Thyroid gland (tissue), 4 donors: ENCODE data around the gene FSTL4. TPM values are rescaled to one million over a fixed set of nuclear protein-coding genes. Genes with fewer than 3 reads are reported as not detected.

Experiments
- DNase-seq, 2 donors: peaks; one replicate each; pipeline ENCODE4 v3.0.0-alpha.2; 2019
- H3K27ac ChIP-seq, 3 donors: fragments of 200-600 bp; sonication (generic); 1 replicate in 2 of 3; 2 replicates in 1 of 3; pipeline ENCODE4 v1.5.1; 2016 to 2019; ENCODE audit warnings: mild to moderate bottlenecking in 1 of 3, moderate library complexity in 1 of 3
- H3K27me3 ChIP-seq: fragments of 200-600 bp; sonication (generic); one replicate; pipeline ENCODE4 v1.5.1; 2019
- H3K36me3 ChIP-seq, 2 donors: fragments of 200-600 bp; sonication (generic); one replicate each; pipeline ENCODE4 v1.5.1; 2016 to 2019
- H3K4me1 ChIP-seq, 2 donors: fragments of 200-600 bp; sonication (generic); one replicate each; pipeline ENCODE4 v1.5.1; 2017 to 2019
- H3K4me3 ChIP-seq, 3 donors: fragments of 200-600 bp; sonication (generic); replicated peaks in 1 of 3; 1 replicate in 2 of 3; 2 replicates in 1 of 3; pipeline ENCODE4 v1.5.1; 2016; ENCODE audit warnings: mild to moderate bottlenecking in 1 of 3
- H3K9me3 ChIP-seq: fragments of 200-600 bp; sonication (generic); one replicate; pipeline ENCODE4 v1.5.1; 2017
- CTCF ChIP-seq, 6 experiments: fragments of 200-600 bp in 3 of 6; fragments of 450-650 bp in 3 of 6; sonication (generic) in 3 of 6; IDR thresholded peaks; one replicate each; pipeline ENCODE4 v1.5.1; 2016 to 2019; ENCODE audit warnings: antibody characterized with exemption in 6 of 6, mild to moderate bottlenecking in 2 of 6, inconsistent platforms in 1 of 6, moderate library complexity in 1 of 6
- POLR2A ChIP-seq, 2 donors: fragments of 450-650 bp; IDR thresholded peaks; one replicate each; pipeline ENCODE4 v1.6.1; 2017; ENCODE audit warnings: antibody characterized with exemption in 2 of 2, mild to moderate bottlenecking in 2 of 2, moderate library complexity in 1 of 2
- WGBS, 2 donors: methylation state at CpG; one replicate each; pipeline ENCODE4 v1.1.5; 2017; 5-methylcytosine and 5-hydroxymethylcytosine counted together
- intact Hi-C: fragments of 100-400 bp; cut with DNase I; formaldehyde crosslinking; loops from one replicate; pipeline ENCODE4 v1.15.1; 2023
- total RNA-seq, 4 donors: library from RNA; depleted of rRNA; stranded (reverse); fragments of >200 nt; gene quantifications; one replicate each; pipeline ENCODE4 v1.2.3, GENCODE V29; 2016

FSTL4 gene
- total RNA-seq, 4 donors from 2014 or later, result 0.10 to 0.13 TPM; not detected in 2

DNA sequence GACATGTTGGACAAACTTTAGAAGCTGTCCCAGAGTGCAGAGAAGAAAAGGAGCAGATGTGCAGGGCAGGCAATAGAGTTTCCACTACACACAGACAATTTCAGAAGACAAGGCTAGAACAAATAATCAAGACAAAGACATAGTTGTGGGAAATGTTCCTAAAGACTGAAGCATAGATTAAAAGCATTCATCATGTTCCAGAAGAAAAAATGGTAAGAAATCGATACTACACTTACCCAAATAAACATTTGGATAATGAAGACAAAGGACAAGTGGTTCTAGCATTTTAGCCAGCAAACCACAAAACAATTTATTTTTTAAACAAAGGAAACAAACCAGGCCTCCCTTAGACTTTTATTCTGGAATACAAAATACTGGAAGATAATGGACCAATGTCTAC, 97.9 kb downstream of the FSTL4 start:
- H3K36me3 ChIP-seq, result no peaks in the 10 kb centered on the region
- intact Hi-C loops, result no loop called here
- H3K27ac ChIP-seq, result no peak overlapping the region
- H3K4me1 ChIP-seq, result no peaks in the 10 kb centered on the region
- no peaks in the 10 kb centered on the region for H3K27me3 ChIP-seq
- WGBS, 2 donors, result 59 to 60% methylated on average over 1 of the region's 1 CpG
- no peak for DNase-seq
- no peak for TF ChIP-seq CTCF (IDR thresholded peaks at IDR 0.05)
- H3K9me3 ChIP-seq, result no peaks in the 10 kb centered on the region
- H3K4me3 ChIP-seq, result no peak overlapping the region

- 92 to 93% methylated on average over 6 of the region's 6 CpGs for WGBS, 2 donors
- Histone ChIP-seq H3K27ac (no peak overlapping the region), H3K9me3 (no peaks in the 10 kb centered on the region), H3K27me3 (no peaks in the 10 kb centered on the region), H3K4me1 (no peaks in the 10 kb centered on the region), H3K36me3 (no peaks in the 10 kb centered on the region), H3K4me3 (no peak overlapping the region)
- intact Hi-C loops, result no loop called here
- TF ChIP-seq CTCF (IDR thresholded peaks at IDR 0.05) (no peak), POLR2A (IDR thresholded peaks at IDR 0.05) (no peak)
- DNase-seq, result no peak
Measured at GRCh38 chr5:133512896-133513295, 99.4 kb downstream of the FSTL4 start.

GRCh38 chr5:133511653-133512235, 100.6 kb downstream of the FSTL4 start:
- H3K27me3 ChIP-seq, result no peaks in the 10 kb centered on the region
- no peak overlapping the region for H3K4me3 ChIP-seq
- no peaks in the 10 kb centered on the region for H3K9me3 ChIP-seq
- intact Hi-C loops, result no loop called here
- H3K27ac ChIP-seq, result no peak overlapping the region
- H3K36me3 ChIP-seq, result no peaks in the 10 kb centered on the region
- H3K4me1 ChIP-seq, result no peaks in the 10 kb centered on the region
- WGBS, 2 donors, result 90 to 92% methylated on average over 7 of the region's 7 CpGs
- DNase-seq, result no peak
- no peak for TF ChIP-seq POLR2A (IDR thresholded peaks at IDR 0.05)
- no peak for TF ChIP-seq CTCF (IDR thresholded peaks at IDR 0.05)

GRCh38 chr5:133510634-133511262, 101.6 kb downstream of the FSTL4 start:
- H3K4me1 ChIP-seq, result no peaks in the 10 kb centered on the region
- no peak for DNase-seq
- WGBS, 2 donors, result 88 to 92% methylated on average over 11 of the region's 11 CpGs
- TF ChIP-seq CTCF (IDR thresholded peaks at IDR 0.05) (no peak), POLR2A (IDR thresholded peaks at IDR 0.05) (no peak)
- H3K4me3 ChIP-seq, result no peak overlapping the region
- H3K9me3 ChIP-seq, result no peaks in the 10 kb centered on the region
- H3K36me3 ChIP-seq, result no peaks in the 10 kb centered on the region
- intact Hi-C loops, result no loop called here
- no peaks in the 10 kb centered on the region for H3K27me3 ChIP-seq
- H3K27ac ChIP-seq, result no peak overlapping the region

DNA sequence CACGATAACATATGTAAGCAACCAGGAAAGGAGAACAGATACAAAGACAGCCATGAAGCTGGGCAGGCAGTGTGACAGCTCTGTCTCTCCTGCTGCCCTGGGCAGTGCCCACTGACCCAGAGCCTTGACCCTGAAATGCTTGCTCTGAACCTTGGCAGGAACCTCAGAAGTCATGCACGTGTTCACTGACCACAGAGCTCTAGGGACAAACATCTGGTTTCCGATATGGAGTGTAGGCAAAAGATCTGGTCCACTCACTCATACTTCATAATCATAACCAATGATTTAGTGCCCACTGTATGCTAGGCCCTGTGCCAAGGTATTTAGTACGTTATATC, 102.6 kb downstream of the FSTL4 start:
- H3K9me3 ChIP-seq, result no peaks in the 10 kb centered on the region
- H3K27me3 ChIP-seq, result no peaks in the 10 kb centered on the region
- 70 to 76% methylated on average over 4 of the region's 4 CpGs for WGBS, 2 donors
- no peak for DNase-seq
- no peaks in the 10 kb centered on the region for H3K4me1 ChIP-seq
- H3K27ac ChIP-seq, result no peak overlapping the region
- intact Hi-C loops, result no loop called here
- TF ChIP-seq CTCF (IDR thresholded peaks at IDR 0.05), result no peak
- no peak for TF ChIP-seq POLR2A (IDR thresholded peaks at IDR 0.05)
- H3K4me3 ChIP-seq, result no peak overlapping the region
- no peaks in the 10 kb centered on the region for H3K36me3 ChIP-seq
